NCI-H510A treated with DMSO at 0.1 percent for 48 hours (cell line): Measurements from ENCODE around the gene MED12.

ENCODE experiments used
- DNase-seq: peaks from one replicate; lab custom pipeline; 2025; lab: John Stamatoyannopoulos, UW

Gene MED12

GRCh38 chrX:71107245-71107644, 11.2 kb upstream of the MED12 start:
- no peak for DNase-seq

- no peak for DNase-seq
Measured at GRCh38 chrX:71107762-71108360, 10.5 kb upstream of the MED12 start.

- no peak for DNase-seq
Measured at GRCh38 chrX:71109051-71109450, 9.3 kb upstream of the MED12 start.

- no peak for DNase-seq
Measured at GRCh38 chrX:71111141-71111843, 7.1 kb upstream of the MED12 start, which contains the start of gene IL2RG. TSS of gene IL2RG (minus strand) at chrX:71111577. CDS start at chrX:71111539, 38 bp downstream.

- DNase-seq = no peak
Measured at GRCh38 chrX:71111921-71112431, 6.4 kb upstream of the MED12 start.

- DNase-seq = peak; percentile 12
Measured at GRCh38 chrX:71117358-71117757, 1.0 kb upstream of the MED12 start.

GRCh38 chrX:71118985-71119535, 664 bp downstream of the MED12 start:
- DNase-seq = no peak

GRCh38 chrX:71128166-71128833, 9.9 kb downstream of the MED12 start:
- no peak for DNase-seq

- DNase-seq = peak; percentile 25
Measured at GRCh38 chrX:71128915-71129765, 10.7 kb downstream of the MED12 start.

GRCh38 chrX:71131510-71131909, 13.1 kb downstream of the MED12 start:
- DNase-seq = no peak

- no peak for DNase-seq
Measured at GRCh38 chrX:71140440-71140839, 22.0 kb downstream of the MED12 start.

GRCh38 chrX:71143508-71143907, 25.1 kb downstream of the MED12 start:
- DNase-seq = no peak

- DNase-seq = no peak
Measured at GRCh38 chrX:71144651-71145050, 26.3 kb downstream of the MED12 start, which contains the start of gene NLGN3. TSS of gene NLGN3 (plus strand) at chrX:71144841. CDS start at chrX:71147750, 2,909 bp downstream.

- DNase-seq = no peak
Measured at GRCh38 chrX:71147496-71148277, 29.3 kb downstream of the MED12 start.

- no peak for DNase-seq
Measured at GRCh38 chrX:71148278-71148663, 29.9 kb downstream of the MED12 start.

- DNase-seq = no peak
Measured at GRCh38 chrX:71151366-71151765, 33.0 kb downstream of the MED12 start.

GRCh38 chrX:71154196-71154595, 35.8 kb downstream of the MED12 start:
- no peak for DNase-seq

- DNase-seq = no peak
Measured at GRCh38 chrX:71154641-71155040, 36.2 kb downstream of the MED12 start.

- DNase-seq = no peak
Measured at GRCh38 chrX:71158603-71159002, 40.2 kb downstream of the MED12 start.

GRCh38 chrX:71159335-71159734, 40.9 kb downstream of the MED12 start:
- no peak for DNase-seq

- no peak for DNase-seq
Measured at GRCh38 chrX:71160475-71160874, 42.1 kb downstream of the MED12 start.
